ENCODE data around the gene LRRC10. TPM values are rescaled to one million over a fixed set of nuclear protein-coding genes. Genes with fewer than 3 reads are reported as not detected.

LRRC10 gene
- total RNA-seq, 2 donors from 2014 or later = not detected

DNA sequence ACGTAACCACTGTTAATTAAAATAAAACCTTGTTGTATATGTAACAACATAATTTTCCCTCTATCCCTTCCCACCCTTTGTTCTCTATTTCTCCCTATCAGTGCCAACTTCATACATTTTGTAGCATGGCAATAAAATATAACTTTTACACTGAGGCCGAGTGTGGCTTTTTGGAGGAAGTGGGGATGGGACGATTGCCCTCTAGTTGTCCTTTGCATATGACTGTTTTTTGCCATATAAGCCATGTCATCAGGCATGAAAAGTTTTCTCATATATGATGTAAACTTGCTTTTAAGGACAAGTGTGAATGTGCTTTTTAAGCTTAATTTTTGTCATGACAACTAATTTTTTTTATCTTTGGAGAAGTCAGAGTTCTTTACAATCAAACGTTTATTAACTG lies 31.7 kb downstream of the LRRC10 start:
- DNase-seq (ENCODE audit: low spot score) = no peak
- intact Hi-C loops (cut with DNase I) = loop anchor here (5.0 to 10.0 kb wide), 2 partner anchors 194 to 1698 kb away; no protein-coding TSS in a partner anchor

DNA sequence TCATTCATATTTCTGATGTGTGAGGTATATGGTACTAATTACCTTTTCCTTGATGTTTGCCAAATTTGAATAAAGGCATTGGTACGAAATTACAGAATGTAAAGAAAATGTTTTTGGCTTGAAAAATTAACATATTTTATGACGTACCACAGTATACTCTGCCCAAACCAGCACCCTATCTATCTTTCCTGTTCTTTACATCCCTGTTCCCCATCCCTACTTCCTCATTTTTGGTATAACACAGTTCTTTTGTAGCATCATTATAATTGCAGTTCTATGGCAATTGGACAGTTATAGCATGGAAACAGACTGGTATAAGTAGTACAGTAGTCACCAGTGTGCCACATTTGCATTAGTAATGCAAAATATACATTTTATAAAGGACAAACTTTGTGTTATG lies 32.4 kb downstream of the LRRC10 start:
- intact Hi-C loops (cut with DNase I) = loop anchor here (5.0 to 10.0 kb wide), 2 partner anchors 193 to 1699 kb away; no protein-coding TSS in a partner anchor
- DNase-seq (ENCODE audit: low spot score) = no peak

DNA sequence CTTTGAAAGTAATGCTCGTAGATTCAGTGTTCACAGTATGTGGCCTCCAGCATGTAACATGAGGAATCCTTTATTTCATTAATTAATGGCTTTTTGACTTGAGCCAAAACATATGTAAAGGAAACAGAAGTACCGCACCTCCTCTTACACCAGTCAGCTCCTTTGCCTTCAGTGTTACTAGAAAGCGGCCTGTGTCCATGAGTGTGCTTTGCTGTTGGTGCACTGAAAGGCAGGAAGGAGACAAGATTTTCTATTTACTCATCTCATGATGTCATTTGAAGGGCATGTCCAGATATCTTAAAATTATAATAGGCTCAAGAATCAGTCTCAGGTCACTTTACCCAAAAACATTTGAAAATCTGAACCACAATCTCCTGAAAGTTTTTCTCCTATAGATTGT lies 35.4 kb downstream of the LRRC10 start:
- no peak for DNase-seq (ENCODE audit: low spot score)
- intact Hi-C loops (cut with DNase I) = loop anchor here (5.0 to 10.0 kb wide), 2 partner anchors 191 to 1702 kb away; no protein-coding TSS in a partner anchor

GRCh38 chr12:69570545-69571399 lies 39.9 kb downstream of the LRRC10 start:
- intact Hi-C loops (cut with DNase I) = loop anchor here in 1 of 2 donors (5.0 to 10.0 kb wide), 2 partner anchors 98 to 186 kb away; partner anchors contain the start of gene FRS2
- DNase-seq (ENCODE audit: low spot score) = no peak

DNA sequence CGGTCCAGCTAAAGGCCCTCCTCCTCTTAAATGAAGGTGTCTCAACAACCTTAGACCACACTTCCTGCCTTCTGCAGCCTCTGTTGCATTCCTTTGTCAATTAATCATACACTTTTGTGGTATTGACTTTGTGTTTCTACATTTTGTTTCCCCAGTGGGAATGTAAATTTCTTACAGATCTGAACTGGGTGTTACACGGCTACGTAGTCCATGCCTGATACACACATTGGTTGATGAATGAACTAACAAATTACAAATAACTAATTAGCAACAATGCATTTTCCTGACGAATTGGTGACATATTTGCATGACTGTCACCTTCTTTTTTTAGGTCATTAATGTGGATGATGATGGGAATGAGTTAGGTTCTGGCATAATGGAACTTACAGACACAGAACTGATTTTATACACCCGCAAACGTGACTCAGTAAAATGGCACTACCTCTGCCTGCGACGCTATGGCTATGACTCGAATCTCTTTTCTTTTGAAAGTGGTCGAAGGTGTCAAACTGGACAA lies 40.6 kb downstream of the LRRC10 start:
- DNase-seq (ENCODE audit: low spot score) = no peak
- intact Hi-C loops (cut with DNase I) = loop anchor here (5.0 to 10.0 kb wide), 2 partner anchors 98 to 185 kb away; partner anchors contain the start of gene FRS2 (in 1 of the 2)

GRCh38 chr12:69569236-69569635 lies 41.5 kb downstream of the LRRC10 start:
- DNase-seq (ENCODE audit: low spot score) = no peak
- intact Hi-C loops (cut with DNase I) = loop anchor here in 1 of 2 donors (10.0 kb wide), 1 partner anchor 184 kb away; no protein-coding TSS in a partner anchor

- DNase-seq (ENCODE audit: low spot score) = no peak
- intact Hi-C loops (cut with DNase I) = loop anchor here in 1 of 2 donors (10.0 kb wide), 1 partner anchor 182 kb away; no protein-coding TSS in a partner anchor
Measured at GRCh38 chr12:69566603-69567002, 44.1 kb downstream of the LRRC10 start.

GRCh38 chr12:69563166-69563762 lies 47.4 kb downstream of the LRRC10 start:
- intact Hi-C loops (cut with DNase I) = loop anchor here in 1 of 2 donors (10.0 kb wide), 1 partner anchor 178 kb away; no protein-coding TSS in a partner anchor
- DNase-seq (ENCODE audit: low spot score) = no peak

Small RNA genes within 50 kb of the gene (microRNA-seq; reads per million reads assigned to microRNA genes)
- gene MIR3913-1 (ENCODE audit: borderline microRNAs expressed in 2 of 2) (0 reads per million in 2 donors), gene MIR3913-2 (ENCODE audit: borderline microRNAs expressed in 2 of 2) (0 reads per million in 2 donors)

Other genes starting within 250 kb of the LRRC10 start
- gene FRS2, start 140.5 kb downstream of the LRRC10 start, total RNA-seq = 10 to 100 TPM; 35.0 to 39.1 TPM
- gene CCT2, start 25.4 kb downstream of the LRRC10 start, total RNA-seq = 100 to 1,000 TPM in 1 of 2 donors, 10 to 100 TPM in 1; 94.3 to 144 TPM
- gene BEST3, start 88.4 kb upstream of the LRRC10 start, total RNA-seq = not detected
- 10 to 100 TPM in 1 of 2 donors, 1 to 10 TPM in 1; 6.2 to 12.1 TPM for gene RAB3IP, start 128.0 kb upstream of the LRRC10 start, total RNA-seq
- under 1 TPM in 1 of 2 donors, not detected in 1; 0.23 TPM for gene MYRFL, start 214.3 kb upstream of the LRRC10 start, total RNA-seq

All from posterior vena cava (tissue), 2 donors.